HepG2 (cell line): ENCODE measurements around the gene SOX11. TPM values are rescaled to one million over a fixed set of nuclear protein-coding genes. Genes with fewer than 3 reads are reported as not detected.

ENCODE experiments used
- ATAC-seq: fragments of 200-7000 bp; cut with Tn5 transposase; 3 replicates; pipeline ENCODE4 v1.9.1; 2020; ENCODE audit warnings: mild to moderate bottlenecking, moderate library complexity
- BruUV-seq: library from RNA; stranded (reverse); fragments of 400-500 nt; replicated peaks from 2 replicates; lab custom pipeline; 2021; lab: Mats Ljungman, UMichigan
- CTCF ChIA-PET: fragments of 300-600 bp; formaldehyde crosslinking; extraction: SDS; loops from one replicate; lab custom pipeline; 2021; ENCODE audit warnings: low total read pairs, inconsistent platforms, low intra/inter-chr PET ratio; lab: Yijun Ruan, JAX
- POLR2A ChIA-PET: fragments of 350-600 bp; sonication (Branson Sonifier 250); formaldehyde crosslinking; loops from one replicate; lab custom pipeline; 2020; ENCODE audit warnings: antibody characterized with exemption, inconsistent platforms; lab: Yijun Ruan, JAX
- DNase-seq: peaks from one replicate; pipeline ENCODE4 v3.0.0-alpha.2; 2015; ENCODE audit warnings: low spot score
- FAIRE-seq: peaks from 3 replicates; lab custom pipeline; 2011; peaks lifted over from hg19 to GRCh38; lab: Jason Lieb, UNC
- H2AFZ ChIP-seq: one replicate; pipeline ENCODE4 v1.6.1; 2011; ENCODE audit warnings: low read length, inconsistent platforms
- H3K27ac ChIP-seq: fragments of 300-600 bp; 3 replicates; pipeline ENCODE4 v1.8.0; 2011; ENCODE audit warnings: mixed run types, mild to moderate bottlenecking, mixed read lengths, low read length, inconsistent platforms; ENCODE audit not compliant: insufficient read depth; ENCODE audit errors: extremely low read length
- H3K27me3 ChIP-seq, 2 experiments: fragments of 200-600 bp in 1 of 2; 2 replicates in 1 of 2; 3 replicates in 1 of 2; pipeline versions ENCODE4 v1.6.0 to v1.8.0; 2011; ENCODE audit warnings: low read length in 2 of 2, mild to moderate bottlenecking in 2 of 2, moderate library complexity in 2 of 2, inconsistent platforms in 1 of 2; ENCODE audit not compliant: insufficient read depth in 2 of 2, control insufficient read depth in 1 of 2
- H3K36me3 ChIP-seq, 2 experiments: fragments of 200-600 bp in 1 of 2; replicated peaks in 1 of 2; 2 replicates in 1 of 2; 3 replicates in 1 of 2; pipeline versions ENCODE4 v1.5.1 to v1.8.0; 2011; ENCODE audit warnings: low read length in 2 of 2, inconsistent platforms in 1 of 2; ENCODE audit not compliant: insufficient read depth in 2 of 2, control insufficient read depth in 1 of 2
- H3K4me1 ChIP-seq: 2 replicates; pipeline ENCODE4 v1.5.1; 2012; ENCODE audit warnings: low read length, inconsistent platforms; ENCODE audit not compliant: insufficient read depth
- H3K4me2 ChIP-seq: 2 replicates; pipeline ENCODE4 v1.6.0; 2011; ENCODE audit warnings: low read depth, low read length, inconsistent platforms
- H3K4me3 ChIP-seq, 3 experiments: fragments of 200-600 bp in 1 of 3; sonication (generic), shearing (Covaris generic) in 1 of 3; replicated peaks in 1 of 3; 2 replicates each; pipeline ENCODE4 v1.5.1; 2011 to 2016; ENCODE audit warnings: low read length in 3 of 3, inconsistent platforms in 2 of 3, low read depth in 2 of 3, mild to moderate bottlenecking in 2 of 3, control low read depth in 1 of 3, mixed read lengths in 1 of 3; ENCODE audit not compliant: insufficient read depth in 1 of 3
- H3K79me2 ChIP-seq: one replicate; pipeline ENCODE4 v1.6.1; 2011; ENCODE audit warnings: low read length, inconsistent platforms; ENCODE audit not compliant: insufficient read depth
- H3K9ac ChIP-seq: 2 replicates; pipeline ENCODE4 v1.6.0; 2011; ENCODE audit warnings: mild to moderate bottlenecking, low read depth, low read length, inconsistent platforms; ENCODE audit not compliant: insufficient read depth
- H3K9me3 ChIP-seq: 2 replicates; pipeline ENCODE4 v1.5.1; 2012; ENCODE audit warnings: mild to moderate bottlenecking, low read length
- H4K20me1 ChIP-seq: 2 replicates; pipeline ENCODE4 v1.6.0; 2011; ENCODE audit warnings: inconsistent platforms, mild to moderate bottlenecking, low read length, moderate library complexity; ENCODE audit not compliant: insufficient read depth
- AHR ChIP-seq: IDR thresholded peaks from 2 replicates; pipeline ENCODE4 v1.6.1; 2018; ENCODE audit warnings: missing genetic modification reagents, missing compliant biosample characterization
- DNMT1 ChIP-seq: sonication (generic); formaldehyde crosslinking; IDR thresholded peaks from 2 replicates; pipeline ENCODE4 v1.5.1; 2020; ENCODE audit warnings: mild to moderate bottlenecking, missing genetic modification reagents
- MAZ ChIP-seq, 2 experiments: sonication (generic) in 1 of 2; formaldehyde crosslinking in 1 of 2; IDR thresholded peaks; 2 replicates each; pipeline versions ENCODE4 v1.5.0 to v1.6.1; 2012 to 2020; ENCODE audit warnings: low read depth in 2 of 2, mild to moderate bottlenecking in 2 of 2, borderline replicate concordance in 1 of 2, improper control_type of control experiment in 1 of 2, low read length in 1 of 2, missing genetic modification reagents in 1 of 2, moderate library complexity in 1 of 2
- SPEN ChIP-seq: sonication (generic); formaldehyde crosslinking; IDR thresholded peaks from 2 replicates; pipeline ENCODE4 v1.5.1; 2020; ENCODE audit warnings: low read depth, mild to moderate bottlenecking, missing genetic modification reagents
- TEAD2 ChIP-seq: sonication (generic); formaldehyde crosslinking; IDR thresholded peaks from 2 replicates; pipeline ENCODE4 v1.9.0; 2021; ENCODE audit warnings: missing genetic modification reagents
- TEAD3 ChIP-seq: optimal IDR thresholded peaks from 2 replicates; pipeline ENCODE3; 2016; ENCODE audit warnings: borderline replicate concordance
- THAP11 ChIP-seq: IDR thresholded peaks from 2 replicates; pipeline ENCODE4 v1.6.1; 2016; ENCODE audit warnings: missing biosample characterization, missing genetic modification reagents
- ZFP36L2 ChIP-seq: sonication (generic); formaldehyde crosslinking; IDR thresholded peaks from 2 replicates; pipeline ENCODE4 v1.4.0; 2020; ENCODE audit warnings: missing genetic modification reagents
- ZNF333 ChIP-seq: sonication (generic); formaldehyde crosslinking; IDR thresholded peaks from 2 replicates; pipeline ENCODE4 v1.4.0; 2020; ENCODE audit warnings: mild to moderate bottlenecking, missing genetic modification reagents, borderline replicate concordance
- ZNF562 ChIP-seq: sonication (generic); formaldehyde crosslinking; IDR thresholded peaks from 2 replicates; pipeline ENCODE4 v1.8.0; 2022; ENCODE audit warnings: missing genetic modification reagents, borderline replicate concordance
- ZNF577 ChIP-seq: sonication (generic); formaldehyde crosslinking; IDR thresholded peaks from 2 replicates; pipeline ENCODE4 v1.4.0; 2020; ENCODE audit warnings: mild to moderate bottlenecking, low read depth, missing genetic modification reagents, borderline replicate concordance
- WGBS: methylation state at CpG from one replicate; pipeline ENCODE4 v1.1.6; 2017; ENCODE audit warnings: low lambda C conversion rate; 5-methylcytosine and 5-hydroxymethylcytosine counted together
- in situ Hi-C: cut with HindIII; loops from 2 replicates; pipeline ENCODE4 v1.10.0; 2017; ENCODE audit warnings: low pct_unique_long_range_greater_than_20kb; ENCODE audit not compliant: extremely low pct_ligation_motif_present
- intact Hi-C: fragments of 100-400 bp; cut with micrococcal nuclease; formaldehyde crosslinking; loops from one replicate; pipeline ENCODE4 v1.10.0; 2022; ENCODE audit not compliant: unreplicated experiment
- polyA plus RNA-seq, 8 experiments: library from polyadenylated mRNA; depleted of rRNA in 3 of 8; stranded (reverse) in 7 of 8; unstranded in 1 of 8; fragments of >200 nt; fragmentation: Illumina TruSeq in 4 of 8; extraction: Trizol in 4 of 8; gene quantifications; 2 replicates each; pipeline versions ENCODE4 v1.2.1 to v1.2.3, GENCODE V29; 2011 to 2016; ENCODE audit warnings: low read depth in 4 of 8, missing spikeins in 1 of 8, mixed read lengths in 1 of 8; ENCODE audit not compliant: insufficient read depth in 1 of 8
- total RNA-seq, 5 experiments: library from RNA; depleted of rRNA; stranded (reverse); fragments of >200 nt; fragmentation: Illumina TruSeq; extraction: Trizol; gene quantifications; 2 replicates each; pipeline ENCODE4 v1.2.3, GENCODE V29; 2016; ENCODE audit warnings: low read depth in 1 of 5

The SOX11 gene
- total and polyA plus RNA-seq, 2 of the 13 experiments (the other 11 are each of a cell fraction or from before 2014, with no cell fraction given) = not detected

- no peak overlapping the region for H3K27ac ChIP-seq
- no peak overlapping the region for H3K4me3 ChIP-seq
- H2AFZ ChIP-seq = no peak overlapping the region
- POLR2A ChIA-PET = no interaction called here
- peaks cover 0 to 14% of the 10 kb centered on the region in 2 experiments; a peak in 2 of 5 replicates for H3K27me3 ChIP-seq
- no peak overlapping the region for H3K4me2 ChIP-seq
- FAIRE-seq (no peak), ATAC-seq (no peak; the same call in 2 of the 3 replicates), DNase-seq (no peak)
- no TSS peak for BruUV-seq
- no peaks in the 10 kb centered on the region for H3K4me1 ChIP-seq
- CTCF ChIA-PET = no interaction called here
- H3K9ac ChIP-seq = no peak overlapping the region
- H4K20me1 ChIP-seq = no peaks in the 10 kb centered on the region
- in situ Hi-C loops = no loop called here
- no peaks in the 10 kb centered on the region for H3K36me3 ChIP-seq
- H3K9me3 ChIP-seq = no peaks in the 10 kb centered on the region
- H3K79me2 ChIP-seq = no peaks in the 10 kb centered on the region
- WGBS = 86% methylated on average over 69 of the region's 69 CpGs
- no peak for TF ChIP-seq SPEN (CRISPR knock-in tag)
- no peak for TF ChIP-seq ZFP36L2
- no peak for TF ChIP-seq MAZ (IDR thresholded peaks at IDR 0.05; ENCODE audit: borderline replicate concordance, low read depth, low read length)
- no peak for TF ChIP-seq MAZ (CRISPR knock-in tag; IDR thresholded peaks at IDR 0.05; ENCODE audit: low read depth)
- no peak for TF ChIP-seq TEAD3 (CRISPR knock-in tag)
- no peak for TF ChIP-seq DNMT1 (CRISPR knock-in tag)
- no peak for TF ChIP-seq ZNF577 (CRISPR knock-in tag)
- no peak for TF ChIP-seq AHR (CRISPR knock-in tag)
- TF ChIP-seq ZNF333 (CRISPR knock-in tag) = no peak
- TF ChIP-seq THAP11 = no peak
- no peak for TF ChIP-seq TEAD2 (CRISPR knock-in tag)
- TF ChIP-seq ZNF562 (CRISPR knock-in tag) = no peak
- intact Hi-C loops = no loop called here
Measured at GRCh38 chr2:5692561-5693286, 540 bp downstream of the SOX11 start.
